NCI-H345 treated with DMSO at 0.1 percent for 48 hours (cell line): Measurements from ENCODE around the gene IFT25.
"Not testable (repeated sequence)": the region's sequence is repeated elsewhere in the genome, so short reads cannot be mapped to it uniquely, and the experiment has no call there.

Experiments
- DNase-seq: peaks from one replicate; lab custom pipeline; 2025; ENCODE audit not compliant: unreplicated experiment; lab: John Stamatoyannopoulos, UW

The IFT25 gene

DNA sequence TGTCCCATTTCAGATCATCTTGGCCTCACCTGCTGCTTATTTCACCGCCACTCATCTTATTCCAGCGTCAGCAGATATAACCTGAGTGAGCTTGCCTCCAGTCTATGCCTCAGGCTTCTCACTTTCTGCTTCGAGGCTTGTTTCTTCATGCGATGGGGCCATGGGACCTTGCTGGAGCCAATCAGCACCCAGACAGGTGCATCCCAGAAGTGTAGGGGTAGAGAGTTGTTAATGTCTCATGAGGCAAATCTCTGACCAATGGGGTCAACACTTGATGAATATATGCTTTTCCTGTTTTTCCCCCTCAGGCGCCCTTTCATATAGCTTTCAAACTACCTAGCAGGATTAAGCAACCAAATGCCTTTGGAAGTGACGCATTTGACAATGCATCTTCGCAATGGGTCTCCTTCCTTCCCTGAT, 55.0 kb downstream of the IFT25 start:
- DNase-seq = no peak

DNA sequence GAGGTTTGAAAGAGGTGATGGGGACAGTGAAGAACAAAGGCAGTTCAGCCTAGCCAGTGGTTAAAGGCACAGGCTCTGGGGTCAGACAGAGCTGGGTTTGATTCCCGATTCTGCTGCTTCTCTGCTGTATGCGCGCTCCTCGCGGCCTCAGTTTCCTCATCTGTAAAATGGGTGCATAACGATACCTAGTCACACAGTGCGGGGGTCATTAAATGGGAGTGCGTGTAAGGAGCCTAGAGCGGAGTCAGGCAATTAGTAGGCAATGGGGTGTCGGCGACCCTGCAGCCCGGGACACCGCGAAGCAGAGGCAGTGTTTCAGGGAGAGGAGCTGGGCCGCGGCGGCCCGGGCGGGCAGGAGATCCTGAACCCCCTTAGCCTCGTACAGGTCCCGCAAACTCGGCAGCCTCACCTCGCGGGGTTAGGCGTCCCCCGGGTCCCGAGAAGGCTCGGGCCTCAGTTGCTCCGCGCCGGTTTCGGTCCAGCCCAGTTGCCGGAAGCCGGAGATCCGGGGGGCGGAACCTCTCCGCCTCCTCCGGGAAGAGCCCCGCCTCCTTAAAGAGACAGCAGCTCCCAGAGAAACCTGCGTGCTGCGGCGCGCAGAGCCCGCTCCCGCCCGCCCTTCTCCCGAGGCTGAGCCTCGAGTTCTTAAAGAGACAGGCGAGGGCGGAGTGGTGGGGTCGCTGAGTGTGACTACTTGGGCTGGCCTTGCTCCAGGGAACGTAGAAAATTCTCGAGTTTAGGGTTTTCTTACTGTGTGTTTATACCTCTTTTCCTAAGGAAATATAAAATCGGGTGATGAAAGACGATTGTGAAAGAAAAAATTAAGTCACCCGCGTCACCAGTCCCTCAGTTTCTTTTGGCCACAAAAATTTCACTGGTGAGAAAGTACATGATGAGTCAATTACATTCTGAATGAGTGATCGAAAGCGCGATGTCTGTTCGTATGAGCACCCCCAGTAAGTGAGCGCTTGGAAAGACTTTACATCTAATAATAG, 55.9 kb downstream of the IFT25 start, which contains the start of gene YIPF1:
YIPF1 (minus strand) TSS at position 494 of the 995 bp plus-strand sequence. CDS start 860 bp downstream, outside the sequence.
- DNase-seq = peak; percentile 81

DNA sequence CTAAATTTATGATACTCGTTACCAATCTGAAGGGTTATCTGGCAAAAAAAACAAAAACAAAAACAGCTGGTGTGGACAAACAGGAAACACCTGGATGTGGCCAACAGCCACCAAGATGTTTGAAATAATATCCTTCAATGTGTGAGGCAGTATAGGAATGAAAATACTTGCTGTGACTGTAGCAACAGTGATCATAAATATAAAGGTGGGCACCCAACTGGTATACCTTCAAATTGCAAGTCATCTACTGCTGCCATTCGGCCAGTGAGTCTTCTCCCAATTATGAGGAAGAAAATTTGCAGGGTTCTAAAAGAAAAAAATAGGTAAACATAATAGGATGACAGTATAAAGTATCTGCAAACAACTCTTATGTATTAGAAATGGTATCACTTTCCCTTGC, 56.8 kb downstream of the IFT25 start:
- no peak for DNase-seq

DNA sequence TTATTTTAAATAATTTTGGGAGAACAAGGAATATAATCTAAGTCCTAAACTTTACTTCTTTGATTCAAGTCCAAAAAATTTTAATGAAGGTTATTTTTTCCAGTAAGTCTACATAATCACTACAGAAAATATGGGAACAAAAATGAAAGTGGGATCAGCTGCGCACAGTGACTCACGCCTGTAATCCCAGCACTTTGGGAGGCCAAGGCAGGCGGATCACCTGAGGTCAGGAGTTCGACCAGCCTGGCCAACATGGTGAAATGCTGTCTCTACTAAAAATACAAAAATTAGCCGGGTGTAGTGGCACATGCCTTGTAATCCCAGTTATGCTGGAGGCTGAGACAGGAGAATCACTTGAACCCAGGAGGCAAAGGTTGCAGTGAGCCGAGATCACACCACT, 61.9 kb downstream of the IFT25 start:
- DNase-seq = not testable (repeated sequence)

DNA sequence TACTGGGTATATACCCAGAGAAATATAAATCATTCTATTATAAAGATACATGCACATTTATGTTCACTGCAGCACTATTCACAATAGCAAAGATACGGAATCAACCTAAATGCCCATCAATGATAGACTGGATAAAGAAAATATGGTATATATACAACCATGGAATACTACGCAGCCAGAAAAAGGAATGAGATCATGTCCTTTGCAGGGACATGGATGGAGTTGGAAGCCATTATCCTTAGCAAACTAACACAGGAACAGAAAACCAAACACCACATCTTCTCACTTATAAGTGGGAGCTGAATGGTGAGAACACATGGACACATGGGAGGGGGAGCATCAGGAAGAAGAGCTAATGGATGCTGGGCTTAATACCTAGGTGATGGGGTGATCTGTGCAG, 63.6 kb downstream of the IFT25 start:
- not testable (repeated sequence) for DNase-seq

DNA sequence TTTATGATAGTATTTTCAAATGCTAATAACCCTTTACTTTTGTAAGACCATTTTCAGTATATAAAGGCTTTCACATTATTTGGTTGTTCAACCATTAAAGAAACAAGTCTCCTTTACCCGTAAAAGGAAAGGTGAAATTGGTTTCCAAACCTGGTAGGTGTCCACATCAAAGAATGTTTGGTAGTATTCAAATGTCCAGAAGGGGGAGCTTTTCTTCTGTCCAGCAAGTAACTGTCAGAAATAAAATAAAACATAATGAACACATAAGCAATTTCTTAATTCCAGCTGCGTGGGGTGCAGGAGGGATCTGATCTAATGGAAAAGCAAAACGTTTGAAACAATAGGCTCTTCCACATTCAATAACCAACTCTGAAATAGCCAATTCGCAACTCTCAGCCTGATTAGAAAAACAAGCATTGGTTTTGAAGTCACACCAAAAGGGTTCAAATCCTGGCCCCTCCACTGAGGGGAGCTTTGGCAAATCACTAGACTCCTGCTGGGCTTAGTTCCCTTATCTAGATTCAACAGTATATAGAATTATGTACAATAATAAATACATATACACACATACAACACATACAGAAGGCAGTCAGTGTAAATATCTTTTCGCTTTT, 66.9 kb downstream of the IFT25 start:
- no peak for DNase-seq

DNA sequence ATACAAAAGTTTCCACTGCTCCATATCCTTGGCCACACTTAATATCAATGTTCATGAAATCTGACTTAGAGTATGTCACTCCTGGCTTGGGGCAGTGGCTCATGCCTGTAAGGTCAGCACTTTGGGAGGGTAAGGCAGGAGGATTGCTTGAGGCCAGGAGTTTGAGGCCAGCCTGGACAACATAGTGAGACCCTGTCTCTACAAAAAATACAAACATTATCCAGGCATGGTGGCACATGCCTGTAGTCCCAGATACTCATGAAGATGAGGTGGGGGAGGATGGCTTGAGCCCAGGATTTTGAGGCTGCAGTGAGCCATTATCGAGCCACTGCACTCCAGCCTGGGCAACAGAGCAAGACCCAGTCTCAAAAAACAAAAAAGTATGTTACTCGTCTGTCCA, 70.3 kb downstream of the IFT25 start:
- DNase-seq = not testable (repeated sequence)

DNA sequence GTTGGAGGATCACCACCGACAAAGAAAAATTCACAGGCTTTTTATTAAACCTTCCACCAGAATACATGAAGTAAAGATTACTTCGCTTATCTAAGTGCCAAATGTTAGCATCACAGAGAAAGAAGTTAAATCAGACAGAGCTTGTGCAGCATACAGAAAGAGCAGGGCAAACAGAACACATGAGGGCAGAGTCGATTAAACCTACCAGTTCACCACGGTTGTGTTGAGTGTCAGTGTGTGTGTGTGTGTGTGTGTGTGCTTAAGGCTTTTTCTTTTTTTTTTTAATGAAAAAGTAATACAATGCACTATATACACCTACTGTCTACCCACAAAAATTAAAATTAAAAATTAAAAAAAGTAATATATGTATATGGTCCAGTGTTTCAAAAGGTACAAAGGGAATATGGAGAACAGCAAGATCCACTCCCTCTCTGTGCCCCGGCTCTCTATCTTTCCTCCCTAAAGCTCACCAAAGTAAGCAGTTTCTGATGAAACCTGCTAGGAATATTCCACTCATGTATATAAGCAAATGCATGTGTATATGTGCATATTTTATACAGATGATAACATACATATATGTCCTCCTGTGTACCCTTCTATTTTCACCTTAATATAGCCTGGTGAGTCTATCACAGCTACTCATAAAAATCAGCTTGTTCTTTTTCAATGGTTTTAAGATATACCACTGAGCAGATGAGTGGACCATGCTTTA, 73.6 kb downstream of the IFT25 start:
- no peak for DNase-seq
